T-helper 1 cell treated with Interleukin-12 subunit alpha and Interleukin-12 subunit beta and Interleukin-4 antibody, amounts not matched to agents 30 μg/mL and 1 μg/mL, for 36 hours (primary cell): ENCODE data around the gene ATXN1.
"Not testable (repeated sequence)": the region's sequence is repeated elsewhere in the genome, so short reads cannot be mapped to it uniquely, and the experiment has no call there.

Source experiments
- H3K27ac Mint-ChIP-seq: one replicate; pipeline ENCODE4 v1.8.0; 2021; ENCODE audit warnings: mild to moderate bottlenecking, mixed read lengths
- H3K27me3 Mint-ChIP-seq: one replicate; pipeline ENCODE4 v1.8.0; 2021; ENCODE audit warnings: low read depth, mixed read lengths
- H3K36me3 Mint-ChIP-seq: one replicate; pipeline ENCODE4 v1.8.0; 2021; ENCODE audit warnings: low read depth, mixed read lengths
- H3K4me1 Mint-ChIP-seq: one replicate; pipeline ENCODE4 v1.8.0; 2021; ENCODE audit warnings: low read depth, mixed read lengths
- H3K4me3 Mint-ChIP-seq: one replicate; pipeline ENCODE4 v1.8.0; 2021; ENCODE audit warnings: mild to moderate bottlenecking, moderate library complexity, mixed read lengths
- H3K9me3 Mint-ChIP-seq: one replicate; pipeline ENCODE4 v1.8.0; 2021; ENCODE audit warnings: mixed read lengths

ATXN1 gene

DNA sequence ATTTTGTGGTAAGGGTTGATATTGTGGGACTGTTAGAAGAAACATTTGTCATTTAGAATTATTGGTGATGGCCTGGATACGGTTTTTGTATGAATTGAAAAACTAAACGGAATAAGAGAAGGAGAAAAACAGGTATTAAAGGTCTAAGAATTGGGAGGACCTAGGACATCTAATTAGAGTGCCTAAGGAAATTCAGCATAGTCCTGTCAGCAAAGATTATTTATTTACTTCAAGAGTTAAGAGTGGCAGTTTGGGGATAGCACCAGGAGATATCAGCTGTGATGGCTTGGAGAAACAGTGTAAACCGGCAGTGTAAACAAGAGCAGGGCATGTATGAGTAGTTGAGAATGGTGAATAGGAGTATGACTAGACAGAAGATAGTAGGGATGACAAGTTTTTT lies 501.7 kb downstream of the ATXN1 start:
- H3K36me3 Mint-ChIP-seq, H3K4me3 Mint-ChIP-seq, H3K27ac Mint-ChIP-seq: not testable (repeated sequence)

DNA sequence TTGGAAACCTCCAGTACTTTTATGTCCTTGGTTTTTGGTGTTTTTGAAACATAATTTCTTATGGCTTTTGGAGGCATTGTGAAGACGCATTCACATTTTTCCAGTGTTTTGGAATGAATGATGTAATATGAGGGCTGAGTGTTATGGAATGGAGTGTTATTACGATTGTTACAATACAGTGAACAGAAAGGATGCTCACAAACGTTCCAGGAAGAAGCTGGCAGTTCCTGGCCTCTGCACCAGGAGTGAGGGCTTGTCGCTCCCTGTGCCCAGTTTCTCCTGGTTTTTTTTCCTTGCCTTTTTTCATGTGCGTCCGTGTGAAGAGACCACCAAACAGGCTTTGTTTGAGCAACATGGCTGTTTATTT lies 502.6 kb downstream of the ATXN1 start:
- Mint-ChIP-seq H3K27me3 (no peaks in the 10 kb centered on the region), H3K4me3 (no peak overlapping the region), H3K36me3 (no peaks in the 10 kb centered on the region), H3K27ac (no peak overlapping the region), H3K4me1 (no peaks in the 10 kb centered on the region), H3K9me3 (no peaks in the 10 kb centered on the region)

More for the DNA sequence above, 501.7 kb downstream of the ATXN1 start:
- H3K27me3 Mint-ChIP-seq, H3K9me3 Mint-ChIP-seq, H3K4me1 Mint-ChIP-seq: not testable (repeated sequence)

DNA sequence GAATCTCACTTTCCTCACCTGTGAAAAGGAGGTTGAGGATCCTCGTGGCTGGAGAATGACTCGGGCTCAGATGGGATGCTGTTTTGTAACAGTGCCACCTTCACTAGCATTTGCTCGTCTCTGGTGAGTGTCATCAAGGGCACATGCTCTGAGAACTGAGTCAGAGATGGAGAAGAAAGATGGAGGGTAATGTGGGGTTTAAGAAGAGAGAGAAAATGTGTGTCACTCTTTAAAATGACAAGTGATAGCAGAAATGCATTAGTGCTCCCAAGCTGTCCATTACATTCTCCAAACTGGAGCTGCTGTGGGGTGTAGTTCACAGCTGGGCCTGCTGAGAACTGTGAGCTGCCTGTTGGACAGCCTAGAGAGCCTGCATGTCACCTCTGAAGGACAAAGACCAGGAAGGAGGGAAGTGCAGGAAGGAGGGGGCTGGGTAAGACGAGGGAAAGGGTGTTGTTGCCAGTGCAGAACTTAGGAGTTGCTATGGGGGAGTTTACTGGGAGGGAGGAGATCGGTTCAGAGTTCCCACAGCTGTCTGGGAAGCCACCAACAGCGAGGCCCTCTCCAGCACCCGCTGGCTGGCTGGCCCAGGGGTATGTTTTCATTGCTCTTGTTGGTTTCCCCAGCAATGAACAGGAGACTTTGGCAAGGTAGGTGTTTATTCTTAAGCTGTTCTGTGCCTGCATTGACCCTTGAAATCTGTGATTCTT lies 503.1 kb downstream of the ATXN1 start:
- H3K36me3 Mint-ChIP-seq, result no peaks in the 10 kb centered on the region
- no peak overlapping the region for H3K4me3 Mint-ChIP-seq
- H3K27ac Mint-ChIP-seq, result no peak overlapping the region

DNA sequence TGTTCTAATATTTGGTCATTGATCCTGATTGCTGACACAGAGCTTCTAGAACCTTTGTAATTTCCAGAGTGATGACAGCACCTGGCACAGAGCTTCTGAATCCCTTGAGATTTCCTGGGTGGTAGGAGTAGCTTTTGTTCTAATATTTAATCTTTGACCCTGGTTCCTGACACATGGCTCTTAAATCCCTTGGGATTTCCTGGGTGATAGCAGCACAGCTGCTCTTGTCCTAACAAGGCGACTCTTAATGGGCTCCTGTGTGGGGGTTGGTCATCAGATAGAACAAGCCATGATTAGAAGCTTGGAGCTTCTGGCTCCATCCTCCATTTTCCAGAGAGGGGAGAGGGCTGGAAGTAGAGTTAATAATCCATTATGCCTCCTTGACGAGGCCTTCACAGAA lies 504.5 kb downstream of the ATXN1 start:
- H3K27me3 Mint-ChIP-seq, result no peaks in the 10 kb centered on the region
- H3K9me3 Mint-ChIP-seq, result no peaks in the 10 kb centered on the region
- no peaks in the 10 kb centered on the region for H3K36me3 Mint-ChIP-seq
- H3K4me1 Mint-ChIP-seq, result peaks cover 2% of the 10 kb centered on the region
- H3K27ac Mint-ChIP-seq, result no peak overlapping the region
- H3K4me3 Mint-ChIP-seq, result no peak overlapping the region

More for the DNA sequence above, 503.1 kb downstream of the ATXN1 start:
- H3K4me1 Mint-ChIP-seq, result no peaks in the 10 kb centered on the region
- no peaks in the 10 kb centered on the region for H3K27me3 Mint-ChIP-seq
- H3K9me3 Mint-ChIP-seq, result no peaks in the 10 kb centered on the region

DNA sequence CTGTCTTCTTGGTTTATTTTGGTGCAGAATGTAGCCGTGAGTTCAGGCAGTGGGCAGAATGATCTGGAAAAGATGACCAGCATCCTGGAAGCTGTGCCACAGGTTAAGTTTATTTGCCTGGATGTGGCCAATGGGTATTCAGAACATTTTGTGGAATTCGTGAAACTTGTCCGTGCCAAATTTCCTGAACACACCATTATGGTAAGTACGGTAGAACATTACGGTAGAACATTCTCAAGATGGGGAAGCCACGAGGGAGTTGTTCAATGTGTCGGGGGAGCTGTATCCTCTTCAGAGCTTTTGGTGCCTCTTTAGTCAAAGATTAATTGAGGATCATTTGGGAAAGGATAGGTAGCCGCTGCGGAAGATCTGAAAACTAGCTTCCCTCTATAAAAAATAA lies 506.7 kb downstream of the ATXN1 start:
- Mint-ChIP-seq H3K27me3 (no peaks in the 10 kb centered on the region), H3K9me3 (no peaks in the 10 kb centered on the region), H3K27ac (no peak overlapping the region), H3K4me3 (no peak overlapping the region), H3K4me1 (peaks cover 2% of the 10 kb centered on the region), H3K36me3 (no peaks in the 10 kb centered on the region)

DNA sequence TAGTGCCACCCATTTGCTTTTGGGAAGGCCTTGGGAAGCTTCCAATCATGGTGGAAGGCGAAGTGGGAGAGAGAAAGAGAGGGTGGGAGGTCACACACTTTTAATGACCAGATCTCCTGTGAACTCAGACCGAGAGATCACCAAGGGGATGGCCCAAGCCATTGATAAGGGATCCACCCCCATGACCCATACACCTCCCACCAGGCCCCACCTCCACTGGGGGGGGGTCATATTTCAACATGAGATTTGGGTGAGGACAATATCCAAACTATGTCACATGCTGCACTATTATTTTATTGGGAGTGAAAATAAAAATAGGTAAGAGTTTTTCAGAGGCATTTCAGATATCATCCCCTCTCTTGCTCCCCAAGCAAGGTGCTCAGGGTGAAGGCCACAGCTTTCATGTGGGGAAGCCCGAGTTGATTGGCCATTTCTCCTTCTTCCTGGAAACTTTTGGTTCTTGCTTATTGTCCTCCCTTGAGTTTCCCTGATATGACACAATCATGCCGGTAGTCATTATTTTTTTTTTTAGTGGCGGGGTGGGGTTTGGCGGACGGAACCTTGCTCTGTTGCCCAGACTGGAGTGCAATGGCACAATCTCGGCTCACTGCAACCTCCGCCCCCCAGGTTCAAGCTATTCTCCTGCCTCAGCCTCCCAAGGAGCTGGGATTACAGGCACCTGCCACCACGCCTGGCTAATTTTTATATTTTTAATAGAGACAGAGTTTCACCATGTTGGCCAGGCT lies 507.7 kb downstream of the ATXN1 start:
- H3K9me3 Mint-ChIP-seq, result no peaks in the 10 kb centered on the region
- H3K36me3 Mint-ChIP-seq, result no peaks in the 10 kb centered on the region
- H3K4me1 Mint-ChIP-seq, result peaks cover 2% of the 10 kb centered on the region
- H3K27ac Mint-ChIP-seq, result no peak overlapping the region
- H3K4me3 Mint-ChIP-seq, result no peak overlapping the region
- no peaks in the 10 kb centered on the region for H3K27me3 Mint-ChIP-seq

DNA sequence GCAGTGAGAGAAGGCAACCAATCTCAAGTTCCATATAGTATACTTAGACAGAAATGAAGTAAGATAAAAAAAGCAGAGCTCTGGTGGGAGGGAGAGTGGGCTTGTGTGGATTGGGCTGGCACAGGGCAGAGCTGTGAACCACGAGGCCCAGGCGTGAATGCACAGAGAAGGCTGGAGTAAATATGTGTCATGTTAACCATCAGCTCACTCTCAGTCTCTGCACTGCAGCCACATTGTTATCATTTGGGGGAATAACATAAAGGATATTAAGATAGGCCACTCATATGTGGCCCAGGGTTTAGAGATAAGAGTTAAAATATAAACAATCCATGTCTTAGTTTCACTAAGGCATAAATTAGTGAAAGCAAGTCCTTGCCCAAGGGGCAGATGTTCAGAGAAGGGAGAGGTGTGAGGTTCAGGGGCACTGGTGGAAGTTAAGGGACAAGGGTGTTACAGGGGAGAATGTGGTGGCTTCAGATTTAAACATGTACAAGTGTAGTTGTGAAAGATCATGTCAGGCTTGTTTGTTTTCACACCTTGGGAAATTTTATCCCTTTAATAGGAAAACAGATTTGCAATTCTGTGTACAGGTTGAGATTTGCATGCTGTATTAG lies 508.5 kb downstream of the ATXN1 start:
- Mint-ChIP-seq H3K4me1 (peaks cover 2% of the 10 kb centered on the region), H3K27ac (no peak overlapping the region), H3K4me3 (no peak overlapping the region), H3K36me3 (no peaks in the 10 kb centered on the region), H3K27me3 (no peaks in the 10 kb centered on the region), H3K9me3 (no peaks in the 10 kb centered on the region)

DNA sequence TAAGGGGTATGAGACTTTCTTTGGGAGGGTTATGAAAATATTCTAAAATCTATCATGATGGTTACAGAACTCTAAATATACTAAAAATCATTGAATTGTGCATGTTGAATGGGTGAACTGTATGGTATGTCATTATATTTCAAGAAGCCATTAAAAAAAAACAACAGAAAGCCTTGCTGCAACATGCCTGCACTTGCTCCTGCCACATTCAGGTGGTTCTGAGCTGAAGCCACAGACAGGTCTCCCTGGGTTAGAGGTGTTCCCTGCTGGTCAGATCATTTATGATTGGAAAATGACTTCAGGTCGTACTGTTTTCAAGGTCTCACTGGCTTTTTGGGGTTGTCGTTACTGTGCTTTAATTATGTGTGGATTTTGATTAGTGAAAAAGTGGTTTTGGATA lies 509.6 kb downstream of the ATXN1 start:
- Mint-ChIP-seq H3K9me3 (no peaks in the 10 kb centered on the region), H3K27ac (no peak overlapping the region), H3K4me3 (no peak overlapping the region), H3K27me3 (no peaks in the 10 kb centered on the region), H3K36me3 (no peaks in the 10 kb centered on the region), H3K4me1 (peaks cover 2% of the 10 kb centered on the region)

DNA sequence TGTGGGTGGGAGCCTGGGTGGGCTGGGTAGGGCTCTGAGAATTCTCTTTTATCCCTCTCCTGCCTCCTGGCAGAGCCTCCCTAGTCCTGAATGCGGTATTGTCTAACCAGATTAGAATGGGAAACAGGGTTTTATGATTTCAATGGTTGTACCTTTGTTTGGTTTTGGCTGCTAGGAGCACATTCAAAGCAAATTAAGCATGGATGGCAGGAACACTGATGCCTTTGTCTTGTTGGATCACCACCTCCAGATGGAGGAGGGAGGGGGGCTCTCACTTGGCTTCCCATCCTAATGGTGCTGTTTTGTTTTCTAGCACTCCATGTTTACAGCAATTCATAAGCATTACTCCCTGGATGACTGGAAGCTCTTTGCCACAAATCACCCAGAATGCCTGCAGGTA lies 511.3 kb downstream of the ATXN1 start:
- H3K27me3 Mint-ChIP-seq, result no peaks in the 10 kb centered on the region
- H3K9me3 Mint-ChIP-seq, result no peaks in the 10 kb centered on the region
- H3K36me3 Mint-ChIP-seq, result no peaks in the 10 kb centered on the region
- no peak overlapping the region for H3K27ac Mint-ChIP-seq
- H3K4me3 Mint-ChIP-seq, result no peak overlapping the region
- H3K4me1 Mint-ChIP-seq, result peaks cover 2% of the 10 kb centered on the region
